ENCODE measurements around the gene RBMS1.

GRCh38 chr2:160288324-160288723 lies 205.3 kb downstream of the RBMS1 start:
- TF ChIP-seq CTCF (optimal IDR thresholded peaks at IDR 0.05 in 1 of 3, IDR thresholded peaks at IDR 0.05 in 1 of 3, conservative IDR thresholded peaks at IDR 0.05 in 1 of 3; ENCODE audit: extremely low read depth in 1 of 3, insufficient read depth in 2 of 3, low read length in 3 of 3) (no peak), EZH2 (IDR thresholded peaks at IDR 0.05; ENCODE audit: low read length) (no peak)

Measured in keratinocyte (primary cell).